Lower leg skin (tissue), 4 donors: ENCODE data around the gene ST3GAL3. TPM values are rescaled to one million over a fixed set of nuclear protein-coding genes. Genes with fewer than 3 reads are reported as not detected.
"Not testable (repeated sequence)": the region's sequence is repeated elsewhere in the genome, so short reads cannot be mapped to it uniquely, and the experiment has no call there.

Source experiments
- DNase-seq, 2 donors: peaks; one replicate each; pipeline ENCODE4 v3.0.0-alpha.2; 2019; ENCODE audit warnings: low spot score in 2 of 2
- H3K4me3 ChIP-seq: fragments of 200-600 bp; sonication (generic); 2 replicates; pipeline ENCODE4 v1.5.1; 2017; ENCODE audit warnings: mild to moderate bottlenecking, low read depth; ENCODE audit not compliant: poor library complexity, severe bottlenecking
- CTCF ChIP-seq, 3 donors: fragments of 450-650 bp; IDR thresholded peaks; one replicate each; pipeline ENCODE4 v1.5.1; 2016; ENCODE audit warnings: antibody characterized with exemption in 3 of 3, mild to moderate bottlenecking in 3 of 3, moderate library complexity in 2 of 3
- POLR2A ChIP-seq, 2 donors: fragments of 450-650 bp; IDR thresholded peaks; one replicate each; pipeline ENCODE4 v1.6.1; 2016 to 2017; ENCODE audit warnings: antibody characterized with exemption in 2 of 2, mild to moderate bottlenecking in 1 of 2, moderate library complexity in 1 of 2
- WGBS, 2 donors: methylation state at CpG; one replicate each; pipeline ENCODE4 v1.1.5; 2018; 5-methylcytosine and 5-hydroxymethylcytosine counted together
- intact Hi-C: fragments of 100-400 bp; cut with DNase I; formaldehyde crosslinking; loops from one replicate; pipeline ENCODE4 v1.15.0; 2023; ENCODE audit warnings: low total_unique reads
- total RNA-seq, 4 donors: library from RNA; depleted of rRNA; stranded (reverse); fragments of >200 nt; gene quantifications; one replicate each; pipeline ENCODE4 v1.1.0, GENCODE V29; 2016

ST3GAL3 gene
- total RNA-seq, 4 donors from 2014 or later = 6.9 to 10.5 (median 8.0) TPM

- no peak for DNase-seq
- WGBS, 2 donors = 81 to 97% methylated on average over 4 of the region's 4 CpGs
- H3K4me3 ChIP-seq = no peak overlapping the region
- intact Hi-C loops = no loop called here
- TF ChIP-seq POLR2A (IDR thresholded peaks at IDR 0.05) (no peak), CTCF (IDR thresholded peaks at IDR 0.05) (no peak)
Measured at GRCh38 chr1:43776043-43776761, 68.9 kb downstream of the ST3GAL3 start.

- intact Hi-C loops, DNase-seq: not testable (repeated sequence)
- 94 to 98% methylated on average over 3 of the region's 3 CpGs for WGBS, 2 donors
Measured at GRCh38 chr1:43777916-43778315, 70.6 kb downstream of the ST3GAL3 start.

GRCh38 chr1:43779266-43779665, 71.9 kb downstream of the ST3GAL3 start:
- TF ChIP-seq CTCF (IDR thresholded peaks at IDR 0.05) (no peak), POLR2A (IDR thresholded peaks at IDR 0.05) (no peak)
- intact Hi-C loops = no loop called here
- H3K4me3 ChIP-seq = no peak overlapping the region
- no peak for DNase-seq
- 79 to 89% methylated on average over 1 of the region's 1 CpG for WGBS, 2 donors

More at GRCh38 chr1:43777916-43778315, 70.6 kb downstream of the ST3GAL3 start:
- not testable (repeated sequence) for H3K4me3 ChIP-seq

- intact Hi-C loops = no loop called here
- no peak for DNase-seq
- H3K4me3 ChIP-seq = no peak overlapping the region
- WGBS, 2 donors = 97 to 98% methylated on average over 1 of the region's 1 CpG
- TF ChIP-seq CTCF (IDR thresholded peaks at IDR 0.05) (no peak), POLR2A (IDR thresholded peaks at IDR 0.05) (no peak)
Measured at GRCh38 chr1:43779805-43780403, 72.6 kb downstream of the ST3GAL3 start.

GRCh38 chr1:43781574-43781973, 74.2 kb downstream of the ST3GAL3 start:
- DNase-seq = no peak

More at GRCh38 chr1:43781574-43781973, 74.2 kb downstream of the ST3GAL3 start:
- TF ChIP-seq CTCF (IDR thresholded peaks at IDR 0.05) (no peak), POLR2A (IDR thresholded peaks at IDR 0.05) (no peak)
- WGBS, 2 donors = 59 to 70% methylated on average over 2 of the region's 2 CpGs
- intact Hi-C loops = no loop called here
- H3K4me3 ChIP-seq = no peak overlapping the region
